HepG2 (cell line): ENCODE data around the gene HAUS5. TPM values are rescaled to one million over a fixed set of nuclear protein-coding genes. Genes with fewer than 3 reads are reported as not detected.

Experiments used
- ATF4 ChIP-seq, 2 experiments: fragments of 450-650 bp in 1 of 2; sonication (generic) in 1 of 2; formaldehyde crosslinking; IDR thresholded peaks; 2 replicates each; pipeline versions ENCODE4 v1.5.0 to v1.8.0; 2020 to 2022; ENCODE audit warnings: mild to moderate bottlenecking in 1 of 2, missing genetic modification reagents in 1 of 2
- CCAR2 ChIP-seq: fragments of 200-400 bp; formaldehyde crosslinking; optimal IDR thresholded peaks from 2 replicates; pipeline ENCODE3; 2018; ENCODE audit warnings: low read depth, mild to moderate bottlenecking, low read length, moderate library complexity
- GABPA ChIP-seq, 2 experiments: IDR thresholded peaks; 2 replicates each; pipeline ENCODE4 v1.6.1; 2011 to 2016; ENCODE audit warnings: low read depth in 2 of 2, low read length in 1 of 2, missing biosample characterization in 1 of 2, missing genetic modification characterization in 1 of 2
- HNRNPUL1 ChIP-seq: fragments of 200-400 bp; formaldehyde crosslinking; IDR thresholded peaks from 2 replicates; pipeline ENCODE4 v1.6.1; 2017; ENCODE audit warnings: low read depth, mild to moderate bottlenecking, low read length, moderate library complexity
- RARA ChIP-seq: IDR thresholded peaks from 2 replicates; pipeline ENCODE4 v1.6.1; 2016; ENCODE audit warnings: missing genetic modification reagents, missing compliant biosample characterization
- RFX1 ChIP-seq: fragments of 450-650 bp; IDR thresholded peaks from 2 replicates; pipeline ENCODE4 v1.6.1; 2017
- SMAD3 ChIP-seq: sonication (generic); formaldehyde crosslinking; IDR thresholded peaks from 2 replicates; pipeline ENCODE4 v1.4.0; 2020; ENCODE audit warnings: missing genetic modification reagents
- SNAPC5 ChIP-seq: sonication (generic); formaldehyde crosslinking; IDR thresholded peaks from 2 replicates; pipeline ENCODE4 v1.8.1; 2023; ENCODE audit warnings: mild to moderate bottlenecking, missing genetic modification reagents, borderline replicate concordance
- SP4 ChIP-seq: sonication (generic); formaldehyde crosslinking; IDR thresholded peaks from 2 replicates; pipeline ENCODE4 v1.8.1; 2023; ENCODE audit warnings: mild to moderate bottlenecking, missing genetic modification reagents
- SRSF1 ChIP-seq: fragments of 200-400 bp; formaldehyde crosslinking; optimal IDR thresholded peaks from 2 replicates; pipeline ENCODE3; 2017; ENCODE audit warnings: mild to moderate bottlenecking, low read depth, low read length, moderate library complexity
- ZBTB37 ChIP-seq: sonication (generic); formaldehyde crosslinking; IDR thresholded peaks from 2 replicates; pipeline ENCODE4 v1.4.0; 2020; ENCODE audit warnings: mild to moderate bottlenecking, missing genetic modification reagents
- ZFP82 ChIP-seq: sonication (generic); formaldehyde crosslinking; IDR thresholded peaks from 2 replicates; pipeline ENCODE4 v1.5.1; 2020; ENCODE audit warnings: mild to moderate bottlenecking, missing genetic modification reagents, borderline replicate concordance
- ZNF550 ChIP-seq: sonication (generic); formaldehyde crosslinking; IDR thresholded peaks from 2 replicates; pipeline ENCODE4 v1.4.0; 2020; ENCODE audit warnings: mild to moderate bottlenecking, missing genetic modification reagents, borderline replicate concordance
- ZNF672 ChIP-seq: sonication (generic); formaldehyde crosslinking; IDR thresholded peaks from 2 replicates; pipeline ENCODE4 v1.8.1; 2022; ENCODE audit warnings: missing genetic modification reagents
- ZNF788 ChIP-seq: sonication (generic); formaldehyde crosslinking; IDR thresholded peaks from 2 replicates; pipeline ENCODE4 v1.5.0; 2020; ENCODE audit warnings: mild to moderate bottlenecking, missing genetic modification reagents, borderline replicate concordance
- ZNF790 ChIP-seq: sonication (generic); formaldehyde crosslinking; IDR thresholded peaks from 2 replicates; pipeline ENCODE4 v1.8.0; 2022; ENCODE audit warnings: missing genetic modification reagents, mild to moderate bottlenecking, borderline replicate concordance
- polyA plus RNA-seq, 8 experiments: library from polyadenylated mRNA; depleted of rRNA in 3 of 8; stranded (reverse) in 7 of 8; unstranded in 1 of 8; fragments of >200 nt; fragmentation: Illumina TruSeq in 4 of 8; extraction: Trizol in 4 of 8; gene quantifications; 2 replicates each; pipeline versions ENCODE4 v1.2.1 to v1.2.3, GENCODE V29; 2011 to 2016; ENCODE audit warnings: low read depth in 4 of 8, missing spikeins in 1 of 8, mixed read lengths in 1 of 8; ENCODE audit not compliant: insufficient read depth in 1 of 8
- total RNA-seq, 5 experiments: library from RNA; depleted of rRNA; stranded (reverse); fragments of >200 nt; fragmentation: Illumina TruSeq; extraction: Trizol; gene quantifications; 2 replicates each; pipeline ENCODE4 v1.2.3, GENCODE V29; 2016; ENCODE audit warnings: low read depth in 1 of 5
- TF ChIP-seq, protein P1 (sequence below): sonication (generic); formaldehyde crosslinking; IDR thresholded peaks from 2 replicates; pipeline ENCODE4 v1.5.0; 2020; ENCODE audit warnings: mild to moderate bottlenecking, missing genetic modification reagents
- TF ChIP-seq, protein P2 (sequence below): IDR thresholded peaks from 2 replicates; pipeline ENCODE4 v1.6.1; 2016; ENCODE audit warnings: low read depth, borderline replicate concordance
- TF ChIP-seq, protein P3 (sequence below): sonication (generic); formaldehyde crosslinking; IDR thresholded peaks from 2 replicates; pipeline ENCODE4 v1.4.0; 2020; ENCODE audit warnings: missing genetic modification reagents, borderline replicate concordance

Gene HAUS5
- total and polyA plus RNA-seq, 2 of the 13 experiments (the other 11 are each of a cell fraction or from before 2014, with no cell fraction given): 10.3 to 17.7 TPM

- TF ChIP-seq ZNF672 (CRISPR knock-in tag) (no peak), SMAD3 (CRISPR knock-in tag) (peak; percentile 47; the same call in 1 of the 2 replicates), GABPA (IDR thresholded peaks at IDR 0.05; ENCODE audit: low read depth, low read length) (peak; percentile 28; the same call in 1 of the 2 replicates), GABPA (CRISPR knock-in tag; IDR thresholded peaks at IDR 0.05; ENCODE audit: low read depth) (peak; percentile 79), ATF4 (CRISPR knock-in tag; IDR thresholded peaks at IDR 0.05) (no peak), HNRNPUL1 (no peak), RFX1 (no peak), ZBTB37 (CRISPR knock-in tag) (no peak), CCAR2 (no peak), ZFP82 (CRISPR knock-in tag) (no peak), RARA (CRISPR knock-in tag) (no peak), ZNF790 (CRISPR knock-in tag) (0 out of 2 replicates have a peak, but pooled peaks have one; percentile 57), SNAPC5 (CRISPR knock-in tag) (no peak), SP4 (CRISPR knock-in tag) (peak; percentile 97), SRSF1 (no peak), ZNF550 (CRISPR knock-in tag) (no peak), ZNF788 (CRISPR knock-in tag) (peak; percentile 85; the same call in 1 of the 2 replicates)
- TF ChIP-seq, protein P1, sequence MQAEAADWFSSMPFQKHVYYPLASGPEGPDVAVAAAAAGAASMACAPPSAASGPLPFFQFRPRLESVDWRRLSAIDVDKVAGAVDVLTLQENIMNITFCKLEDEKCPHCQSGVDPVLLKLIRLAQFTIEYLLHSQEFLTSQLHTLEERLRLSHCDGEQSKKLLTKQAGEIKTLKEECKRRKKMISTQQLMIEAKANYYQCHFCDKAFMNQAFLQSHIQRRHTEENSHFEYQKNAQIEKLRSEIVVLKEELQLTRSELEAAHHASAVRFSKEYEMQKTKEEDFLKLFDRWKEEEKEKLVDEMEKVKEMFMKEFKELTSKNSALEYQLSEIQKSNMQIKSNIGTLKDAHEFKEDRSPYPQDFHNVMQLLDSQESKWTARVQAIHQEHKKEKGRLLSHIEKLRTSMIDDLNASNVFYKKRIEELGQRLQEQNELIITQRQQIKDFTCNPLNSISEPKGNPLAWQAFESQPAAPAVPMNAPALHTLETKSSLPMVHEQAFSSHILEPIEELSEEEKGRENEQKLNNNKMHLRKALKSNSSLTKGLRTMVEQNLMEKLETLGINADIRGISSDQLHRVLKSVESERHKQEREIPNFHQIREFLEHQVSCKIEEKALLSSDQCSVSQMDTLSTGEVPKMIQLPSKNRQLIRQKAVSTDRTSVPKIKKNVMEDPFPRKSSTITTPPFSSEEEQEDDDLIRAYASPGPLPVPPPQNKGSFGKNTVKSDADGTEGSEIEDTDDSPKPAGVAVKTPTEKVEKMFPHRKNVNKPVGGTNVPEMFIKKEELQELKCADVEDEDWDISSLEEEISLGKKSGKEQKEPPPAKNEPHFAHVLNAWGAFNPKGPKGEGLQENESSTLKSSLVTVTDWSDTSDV (CRISPR knock-in tag): no peak
- TF ChIP-seq, protein P2, sequence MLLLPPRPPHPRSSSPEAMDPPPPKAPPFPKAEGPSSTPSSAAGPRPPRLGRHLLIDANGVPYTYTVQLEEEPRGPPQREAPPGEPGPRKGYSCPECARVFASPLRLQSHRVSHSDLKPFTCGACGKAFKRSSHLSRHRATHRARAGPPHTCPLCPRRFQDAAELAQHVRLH (CRISPR knock-in tag): no peak
- TF ChIP-seq, protein P3, sequence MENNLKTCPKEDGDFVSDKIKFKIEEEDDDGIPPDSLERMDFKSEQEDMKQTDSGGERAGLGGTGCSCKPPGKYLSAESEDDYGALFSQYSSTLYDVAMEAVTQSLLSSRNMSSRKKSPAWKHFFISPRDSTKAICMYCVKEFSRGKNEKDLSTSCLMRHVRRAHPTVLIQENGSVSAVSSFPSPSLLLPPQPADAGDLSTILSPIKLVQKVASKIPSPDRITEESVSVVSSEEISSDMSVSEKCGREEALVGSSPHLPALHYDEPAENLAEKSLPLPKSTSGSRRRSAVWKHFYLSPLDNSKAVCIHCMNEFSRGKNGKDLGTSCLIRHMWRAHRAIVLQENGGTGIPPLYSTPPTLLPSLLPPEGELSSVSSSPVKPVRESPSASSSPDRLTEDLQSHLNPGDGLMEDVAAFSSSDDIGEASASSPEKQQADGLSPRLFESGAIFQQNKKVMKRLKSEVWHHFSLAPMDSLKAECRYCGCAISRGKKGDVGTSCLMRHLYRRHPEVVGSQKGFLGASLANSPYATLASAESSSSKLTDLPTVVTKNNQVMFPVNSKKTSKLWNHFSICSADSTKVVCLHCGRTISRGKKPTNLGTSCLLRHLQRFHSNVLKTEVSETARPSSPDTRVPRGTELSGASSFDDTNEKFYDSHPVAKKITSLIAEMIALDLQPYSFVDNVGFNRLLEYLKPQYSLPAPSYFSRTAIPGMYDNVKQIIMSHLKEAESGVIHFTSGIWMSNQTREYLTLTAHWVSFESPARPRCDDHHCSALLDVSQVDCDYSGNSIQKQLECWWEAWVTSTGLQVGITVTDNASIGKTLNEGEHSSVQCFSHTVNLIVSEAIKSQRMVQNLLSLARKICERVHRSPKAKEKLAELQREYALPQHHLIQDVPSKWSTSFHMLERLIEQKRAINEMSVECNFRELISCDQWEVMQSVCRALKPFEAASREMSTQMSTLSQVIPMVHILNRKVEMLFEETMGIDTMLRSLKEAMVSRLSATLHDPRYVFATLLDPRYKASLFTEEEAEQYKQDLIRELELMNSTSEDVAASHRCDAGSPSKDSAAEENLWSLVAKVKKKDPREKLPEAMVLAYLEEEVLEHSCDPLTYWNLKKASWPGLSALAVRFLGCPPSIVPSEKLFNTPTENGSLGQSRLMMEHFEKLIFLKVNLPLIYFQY (CRISPR knock-in tag): no peak; the same call in 1 of the 2 replicates
Observed at GRCh38 chr19:35628565-35629331, 16.2 kb downstream of the HAUS5 start, which contains the start of gene RBM42 (continued).
